ENCODE results near the gene CRADD.

DNA sequence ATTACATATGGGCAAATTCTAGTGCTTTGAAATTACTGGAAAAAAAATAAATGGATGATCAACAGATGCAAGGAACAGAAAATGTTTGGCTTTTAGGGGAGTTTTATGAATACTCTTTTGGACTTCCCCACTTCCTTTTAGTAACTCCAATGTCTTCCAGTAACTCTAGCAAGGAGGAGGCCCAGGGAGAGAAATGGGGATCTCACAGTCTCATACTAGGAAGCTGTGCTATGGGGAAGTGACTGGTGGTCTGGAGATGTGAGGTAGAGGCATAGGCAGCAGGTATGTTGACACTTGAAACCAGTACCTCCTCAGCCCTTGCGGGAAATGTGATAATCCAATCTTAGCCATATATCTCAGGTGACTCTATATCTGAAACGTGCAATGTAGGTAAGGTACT, 68.1 kb downstream of the CRADD start:
- no peak for TF ChIP-seq YY1 (IDR thresholded peaks at IDR 0.05; ENCODE audit: low read depth, low read length)
- no peak for TF ChIP-seq SP1 (IDR thresholded peaks at IDR 0.05; ENCODE audit: low read depth, low read length)
- no peak for TF ChIP-seq MEF2A (IDR thresholded peaks at IDR 0.05; ENCODE audit: insufficient read depth, low read depth, low read length)
- no peak for TF ChIP-seq CHD2 (IDR thresholded peaks at IDR 0.05; ENCODE audit: borderline replicate concordance, low read depth, low read length)

All from GM12878 (cell line).